ENCODE results near the gene ZNF277.

Gene ZNF277

DNA sequence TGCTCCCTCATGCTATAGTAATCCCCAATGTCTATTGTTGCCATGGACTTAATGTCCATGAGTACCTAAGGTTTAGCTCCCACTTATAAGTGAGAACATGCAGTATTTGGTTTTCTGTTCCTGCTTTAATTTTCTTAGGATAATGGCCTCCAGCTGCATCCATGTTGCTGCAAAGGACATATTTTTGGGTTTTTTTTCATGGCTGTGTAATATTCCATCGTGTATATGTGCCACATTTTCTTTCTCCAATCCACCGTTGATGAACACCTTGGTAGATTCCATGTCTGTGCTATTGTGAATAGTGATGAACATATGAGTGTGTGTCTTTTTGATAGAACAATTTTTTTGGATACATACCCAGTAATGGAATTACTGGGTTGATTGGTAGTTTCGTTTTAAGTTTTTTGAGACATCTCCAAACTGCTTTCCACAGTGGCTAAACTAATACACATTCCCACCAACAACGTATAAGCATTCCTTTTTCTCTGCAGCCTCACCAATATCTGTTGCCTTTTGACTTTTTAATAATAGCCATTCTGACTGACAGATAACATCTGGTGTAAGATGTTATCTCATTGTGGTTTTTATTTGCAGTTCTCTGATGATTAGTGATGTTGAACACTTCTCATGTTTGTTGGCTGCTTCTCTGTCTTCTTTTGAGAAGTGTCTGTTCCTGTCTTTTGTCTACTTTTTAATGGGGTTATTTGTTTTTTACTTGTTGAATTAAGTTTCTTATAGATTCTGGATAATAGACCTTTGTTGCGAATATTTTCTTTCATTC lies 175.0 kb downstream of the ZNF277 start:
- Histone ChIP-seq H3F3A (ENCODE audit: insufficient read depth) (no peaks in the 10 kb centered on the region), H3K9me2 (replicated peaks; ENCODE audit: insufficient read depth, low read length) (no peaks in the 10 kb centered on the region), H3K4me3 (ENCODE audit: insufficient read depth, low read length, poor library complexity, severe bottlenecking) (no peak overlapping the region), H3K27ac (ENCODE audit: low read depth, low read length) (no peak overlapping the region), H3K79me2 (ENCODE audit: insufficient read depth, low read length) (no peaks in the 10 kb centered on the region), H3K27me3 (ENCODE audit: low read length) (no peaks in the 10 kb centered on the region), H3K9me3 (ENCODE audit: insufficient read depth, low read length) (no peaks in the 10 kb centered on the region), H3K9ac (ENCODE audit: low read length) (no peak overlapping the region), H3K36me3 (ENCODE audit: low read length) (no peaks in the 10 kb centered on the region), H4K20me1 (ENCODE audit: low read depth, low read length) (no peaks in the 10 kb centered on the region), H2AFZ (ENCODE audit: low read depth, low read length, severe bottlenecking) (no peak overlapping the region), H3K4me2 (ENCODE audit: low read depth, low read length, poor library complexity, severe bottlenecking) (no peak overlapping the region)
- TF ChIP-seq EZH2phosphoT487 (conservative IDR thresholded peaks at IDR 0.05; ENCODE audit: low read length): no peak
- TF ChIP-seq, protein P1, sequence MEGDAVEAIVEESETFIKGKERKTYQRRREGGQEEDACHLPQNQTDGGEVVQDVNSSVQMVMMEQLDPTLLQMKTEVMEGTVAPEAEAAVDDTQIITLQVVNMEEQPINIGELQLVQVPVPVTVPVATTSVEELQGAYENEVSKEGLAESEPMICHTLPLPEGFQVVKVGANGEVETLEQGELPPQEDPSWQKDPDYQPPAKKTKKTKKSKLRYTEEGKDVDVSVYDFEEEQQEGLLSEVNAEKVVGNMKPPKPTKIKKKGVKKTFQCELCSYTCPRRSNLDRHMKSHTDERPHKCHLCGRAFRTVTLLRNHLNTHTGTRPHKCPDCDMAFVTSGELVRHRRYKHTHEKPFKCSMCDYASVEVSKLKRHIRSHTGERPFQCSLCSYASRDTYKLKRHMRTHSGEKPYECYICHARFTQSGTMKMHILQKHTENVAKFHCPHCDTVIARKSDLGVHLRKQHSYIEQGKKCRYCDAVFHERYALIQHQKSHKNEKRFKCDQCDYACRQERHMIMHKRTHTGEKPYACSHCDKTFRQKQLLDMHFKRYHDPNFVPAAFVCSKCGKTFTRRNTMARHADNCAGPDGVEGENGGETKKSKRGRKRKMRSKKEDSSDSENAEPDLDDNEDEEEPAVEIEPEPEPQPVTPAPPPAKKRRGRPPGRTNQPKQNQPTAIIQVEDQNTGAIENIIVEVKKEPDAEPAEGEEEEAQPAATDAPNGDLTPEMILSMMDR (IDR thresholded peaks at IDR 0.05; ENCODE audit: insufficient read depth, low read length, poor library complexity, severe bottlenecking): no peak

DNA sequence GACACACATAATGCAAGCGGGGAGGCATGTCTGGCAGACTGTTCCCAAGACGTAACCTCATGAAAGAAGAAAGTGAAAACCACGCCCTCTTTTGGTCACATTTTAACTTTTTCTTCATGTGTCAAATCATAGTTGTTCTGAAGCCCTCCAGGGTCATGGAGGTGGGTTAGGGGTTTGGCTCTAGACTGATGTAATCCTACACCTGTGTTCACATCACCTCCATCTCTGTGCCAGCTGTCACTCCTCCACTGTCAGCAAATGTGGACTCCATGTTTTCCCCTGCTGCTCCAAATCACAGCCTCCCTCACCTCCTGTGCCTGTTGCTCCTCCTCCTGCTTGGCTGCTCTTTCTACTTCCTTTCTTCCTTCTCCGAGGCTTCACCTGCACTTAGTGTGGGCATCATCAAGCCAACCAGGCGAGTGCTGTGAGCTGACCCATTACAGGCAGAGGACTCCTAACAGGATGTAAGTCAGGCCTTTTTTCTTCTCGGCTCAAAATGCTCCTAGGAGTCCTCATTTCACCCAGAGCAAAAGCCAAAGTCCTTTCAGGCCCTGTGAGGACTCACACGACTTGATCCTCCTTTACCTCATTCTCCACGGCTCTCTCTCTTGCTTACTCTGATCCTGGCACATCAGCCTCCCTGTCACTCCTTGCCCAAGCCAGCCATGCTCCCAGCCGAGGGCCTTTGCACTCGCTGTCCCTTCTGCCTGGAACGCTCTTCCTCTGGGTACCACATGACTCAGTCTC lies 177.3 kb downstream of the ZNF277 start:
- no peak overlapping the region for H3K4me3 ChIP-seq (ENCODE audit: insufficient read depth, low read length, poor library complexity, severe bottlenecking)
- no peak overlapping the region for H2AFZ ChIP-seq (ENCODE audit: low read depth, low read length, severe bottlenecking)
- H3K79me2 ChIP-seq (ENCODE audit: insufficient read depth, low read length): no peaks in the 10 kb centered on the region
- H3K36me3 ChIP-seq (ENCODE audit: low read length): no peaks in the 10 kb centered on the region
- no peaks in the 10 kb centered on the region for H3K27me3 ChIP-seq (ENCODE audit: low read length)
- H3K4me2 ChIP-seq (ENCODE audit: low read depth, low read length, poor library complexity, severe bottlenecking): no peak overlapping the region
- no peak overlapping the region for H3K9ac ChIP-seq (ENCODE audit: low read length)
- H3K9me2 ChIP-seq (replicated peaks; ENCODE audit: insufficient read depth, low read length): no peaks in the 10 kb centered on the region
- TF ChIP-seq, protein P1 (IDR thresholded peaks at IDR 0.05; ENCODE audit: insufficient read depth, low read length, poor library complexity, severe bottlenecking): no peak
- no peak for TF ChIP-seq EZH2phosphoT487 (conservative IDR thresholded peaks at IDR 0.05; ENCODE audit: low read length)
- H4K20me1 ChIP-seq (ENCODE audit: low read depth, low read length): no peaks in the 10 kb centered on the region
- no peaks in the 10 kb centered on the region for H3K9me3 ChIP-seq (ENCODE audit: insufficient read depth, low read length)
- no peak overlapping the region for H3K27ac ChIP-seq (ENCODE audit: low read depth, low read length)
- no peaks in the 10 kb centered on the region for H3F3A ChIP-seq (ENCODE audit: insufficient read depth)

DNA sequence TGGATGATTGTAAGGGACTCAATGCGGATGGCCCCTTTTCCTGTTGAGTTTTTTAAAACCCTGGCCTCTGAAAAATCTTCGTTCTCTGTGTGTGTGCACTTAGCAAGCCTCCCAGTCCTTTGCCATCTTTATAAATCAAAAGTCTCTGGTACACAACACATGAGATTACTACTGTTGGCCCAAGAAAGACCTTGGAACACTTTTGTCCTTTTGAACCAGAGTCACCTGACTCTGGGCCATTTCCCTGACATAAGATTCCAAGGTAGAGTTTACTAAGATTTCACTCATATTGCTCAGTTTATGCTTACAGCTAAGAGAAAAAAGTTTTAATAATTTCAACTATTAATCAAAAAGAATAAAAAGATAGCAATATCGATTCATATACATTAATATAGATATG lies 179.0 kb downstream of the ZNF277 start:
- H2AFZ ChIP-seq (ENCODE audit: low read depth, low read length, severe bottlenecking): no peak overlapping the region
- H3K27ac ChIP-seq (ENCODE audit: low read depth, low read length): no peak overlapping the region
- no peaks in the 10 kb centered on the region for H3K9me3 ChIP-seq (ENCODE audit: insufficient read depth, low read length)
- no peaks in the 10 kb centered on the region for H3K27me3 ChIP-seq (ENCODE audit: low read length)
- H3K36me3 ChIP-seq (ENCODE audit: low read length): no peaks in the 10 kb centered on the region
- H3K79me2 ChIP-seq (ENCODE audit: insufficient read depth, low read length): no peaks in the 10 kb centered on the region
- H3F3A ChIP-seq (ENCODE audit: insufficient read depth): no peaks in the 10 kb centered on the region
- H3K9ac ChIP-seq (ENCODE audit: low read length): no peak overlapping the region
- H3K9me2 ChIP-seq (replicated peaks; ENCODE audit: insufficient read depth, low read length): no peaks in the 10 kb centered on the region
- no peak overlapping the region for H3K4me3 ChIP-seq (ENCODE audit: insufficient read depth, low read length, poor library complexity, severe bottlenecking)
- H3K4me2 ChIP-seq (ENCODE audit: low read depth, low read length, poor library complexity, severe bottlenecking): no peak overlapping the region
- H4K20me1 ChIP-seq (ENCODE audit: low read depth, low read length): no peaks in the 10 kb centered on the region
- TF ChIP-seq EZH2phosphoT487 (conservative IDR thresholded peaks at IDR 0.05; ENCODE audit: low read length): no peak
- TF ChIP-seq, protein P1 (IDR thresholded peaks at IDR 0.05; ENCODE audit: insufficient read depth, low read length, poor library complexity, severe bottlenecking): no peak
